ENCODE measurements around the gene RIT1.

Gene RIT1

GRCh38 chr1:155860970-155861510 is 50.1 kb downstream of the RIT1 start:
- Histone ChIP-seq H3K36me3 (ENCODE audit: insufficient read depth, insufficient read length, low read length) (no peaks in the 10 kb centered on the region), H3K27me3 (ENCODE audit: insufficient read depth, insufficient read length) (peaks cover 6% of the 10 kb centered on the region), H3K4me3 (ENCODE audit: insufficient read length, low read depth) (peak overlapping the region; percentile 52), H3K9ac (ENCODE audit: insufficient read length, low read depth) (peak overlapping the region; percentile 79), H3K4me1 (ENCODE audit: insufficient read depth, insufficient read length) (peaks cover 8% of the 10 kb centered on the region), H3K9me3 (ENCODE audit: insufficient read depth, low read length) (no peaks in the 10 kb centered on the region)
- TF ChIP-seq SUZ12 (IDR thresholded peaks at IDR 0.05; ENCODE audit: extremely low read depth, insufficient read depth, insufficient read length) (no peak), ZNF274 (IDR thresholded peaks at IDR 0.05; ENCODE audit: low read depth, low read length) (no peak), YY1 (IDR thresholded peaks at IDR 0.05; ENCODE audit: insufficient read depth, insufficient read length) (no peak)
- no peak for DNase-seq (ENCODE audit: low read depth, low spot score)

DNA sequence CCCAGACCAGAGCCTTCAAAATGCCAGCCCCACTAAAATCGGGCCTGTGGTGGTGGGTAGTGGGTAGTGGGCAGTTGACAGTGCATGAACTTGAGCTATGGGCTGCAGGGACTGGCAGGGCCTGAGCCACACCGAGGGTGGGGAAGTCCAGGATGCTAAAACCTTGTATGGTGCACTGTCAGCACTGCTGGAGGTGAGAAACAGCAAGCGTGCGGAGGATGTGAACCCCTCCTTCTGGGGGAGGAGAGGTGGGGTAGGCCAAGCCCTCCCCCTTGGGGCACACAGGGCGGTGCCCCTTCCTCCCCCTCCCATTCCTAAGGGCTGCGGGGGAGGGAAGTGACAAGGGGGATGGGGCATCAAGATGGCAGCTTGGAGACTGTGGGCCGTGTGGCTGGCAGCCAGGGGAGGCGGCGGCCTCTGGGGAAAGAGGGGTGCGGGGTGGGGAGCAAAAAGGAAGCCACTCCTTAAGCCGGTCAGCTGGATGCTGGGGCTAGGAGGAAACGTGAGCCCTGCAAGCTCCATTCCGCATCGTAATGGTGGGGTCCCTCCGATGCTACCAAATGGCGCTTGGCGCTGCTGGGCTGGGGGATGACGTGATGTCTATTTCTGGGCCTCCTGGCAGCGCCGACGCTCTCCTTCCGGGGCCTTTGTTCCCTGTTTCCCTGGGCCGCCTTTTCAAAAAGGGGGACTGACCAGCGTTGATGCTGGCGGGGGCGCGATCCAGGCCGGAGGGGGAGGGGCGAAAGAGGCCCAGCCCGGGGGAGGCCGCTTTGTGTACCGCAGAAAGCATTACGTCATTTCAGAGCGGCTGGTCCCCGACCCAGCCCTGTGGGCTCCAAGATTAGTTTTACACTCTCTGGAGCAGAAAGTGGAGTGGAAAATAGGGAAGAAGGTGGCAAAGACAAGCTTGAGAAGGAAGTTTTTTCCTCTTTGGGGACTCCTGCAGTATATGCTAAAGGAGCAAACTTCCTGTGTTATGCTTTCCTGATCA is 51.0 kb downstream of the RIT1 start:
- Histone ChIP-seq H3K9ac (ENCODE audit: insufficient read length, low read depth) (peak overlapping the region; percentile 79), H3K4me1 (ENCODE audit: insufficient read depth, insufficient read length) (peaks cover 8% of the 10 kb centered on the region), H3K27me3 (ENCODE audit: insufficient read depth, insufficient read length) (peaks cover 6% of the 10 kb centered on the region), H3K36me3 (ENCODE audit: insufficient read depth, insufficient read length, low read length) (peaks cover 5% of the 10 kb centered on the region), H3K9me3 (ENCODE audit: insufficient read depth, low read length) (no peaks in the 10 kb centered on the region), H3K4me3 (ENCODE audit: insufficient read length, low read depth) (peak overlapping the region; percentile 52)
- TF ChIP-seq YY1 (IDR thresholded peaks at IDR 0.05; ENCODE audit: insufficient read depth, insufficient read length), result no peak
- TF ChIP-seq ZNF274 (IDR thresholded peaks at IDR 0.05; ENCODE audit: low read depth, low read length), result no peak
- no peak for TF ChIP-seq SUZ12 (IDR thresholded peaks at IDR 0.05; ENCODE audit: extremely low read depth, insufficient read depth, insufficient read length)
- DNase-seq (ENCODE audit: low read depth, low spot score), result peak; percentile 71

DNA sequence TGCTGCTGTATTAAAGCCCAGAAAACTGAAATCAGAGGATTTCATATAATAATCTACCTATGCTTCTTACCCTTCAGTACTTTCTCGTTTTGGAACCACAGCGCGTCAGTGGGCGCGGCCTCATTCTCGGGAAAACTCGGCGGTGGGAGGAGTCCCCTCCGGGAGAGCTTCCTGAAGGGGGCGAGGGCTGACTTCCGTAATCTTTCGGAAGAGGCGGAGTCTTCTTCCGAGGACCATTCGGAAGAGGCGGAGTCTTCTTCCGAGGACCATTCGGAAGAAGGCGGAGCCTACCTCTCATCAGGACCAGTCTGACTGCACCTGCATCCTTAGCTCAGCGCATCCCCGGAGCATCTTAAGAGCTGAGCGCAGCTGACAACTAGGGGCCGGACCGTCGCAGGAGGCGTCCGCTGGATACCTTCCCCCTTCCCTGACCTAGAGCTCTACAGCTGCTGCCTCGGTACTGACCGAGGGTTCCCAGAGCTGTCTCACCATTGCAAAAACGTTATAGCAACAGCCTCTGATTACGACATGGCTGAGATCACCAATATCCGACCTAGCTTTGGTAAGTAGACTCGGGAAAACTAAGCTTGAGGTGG is 51.8 kb downstream of the RIT1 start, which contains the start of gene SYT11:
Gene SYT11 (plus strand): TSS at position 334 of the 596 bp plus-strand sequence. CDS start 195 bp downstream, at position 529.
- Histone ChIP-seq H3K9ac (ENCODE audit: insufficient read length, low read depth) (peak within 1 kb of the TSS; percentile 79), H3K36me3 (ENCODE audit: insufficient read depth, insufficient read length, low read length) (peaks cover 12% of the 10 kb centered on the region), H3K9me3 (ENCODE audit: insufficient read depth, low read length) (no peaks in the 10 kb centered on the region), H3K4me1 (ENCODE audit: insufficient read depth, insufficient read length) (peaks cover 8% of the 10 kb centered on the region), H3K4me3 (ENCODE audit: insufficient read length, low read depth) (peak within 1 kb of the TSS; percentile 52), H3K27me3 (ENCODE audit: insufficient read depth, insufficient read length) (peaks cover 6% of the 10 kb centered on the region)
- DNase-seq (ENCODE audit: low read depth, low spot score), result peak; percentile 98
- no peak for TF ChIP-seq SUZ12 (IDR thresholded peaks at IDR 0.05; ENCODE audit: extremely low read depth, insufficient read depth, insufficient read length)
- no peak for TF ChIP-seq YY1 (IDR thresholded peaks at IDR 0.05; ENCODE audit: insufficient read depth, insufficient read length)
- no peak for TF ChIP-seq ZNF274 (IDR thresholded peaks at IDR 0.05; ENCODE audit: low read depth, low read length)

DNA sequence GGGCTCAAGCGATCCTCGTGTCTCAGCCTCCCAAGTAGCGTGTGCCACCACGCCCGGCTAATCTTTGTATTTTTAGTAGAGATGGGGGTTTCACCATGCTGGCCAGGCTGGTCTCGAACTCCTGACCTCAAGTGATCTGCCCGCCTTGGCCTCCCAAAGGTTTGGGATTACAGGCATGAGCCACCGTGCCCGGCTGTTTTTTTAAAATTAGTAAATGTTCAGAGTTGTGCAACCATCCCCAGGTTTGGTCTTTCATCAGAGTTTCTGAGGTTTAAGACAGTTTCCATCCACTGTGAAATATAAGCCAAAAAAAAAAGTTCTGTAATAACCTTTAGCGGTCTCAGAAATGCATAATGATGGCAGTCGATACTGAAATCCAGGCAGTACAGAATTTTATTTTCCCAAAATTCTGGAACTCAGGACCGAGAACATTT is 52.3 kb downstream of the RIT1 start:
- H3K4me3 ChIP-seq (ENCODE audit: insufficient read length, low read depth), result peak overlapping the region; percentile 38
- no peak for TF ChIP-seq ZNF274 (IDR thresholded peaks at IDR 0.05; ENCODE audit: low read depth, low read length)
- TF ChIP-seq SUZ12 (IDR thresholded peaks at IDR 0.05; ENCODE audit: extremely low read depth, insufficient read depth, insufficient read length), result no peak
- no peak for TF ChIP-seq YY1 (IDR thresholded peaks at IDR 0.05; ENCODE audit: insufficient read depth, insufficient read length)
- H3K9me3 ChIP-seq (ENCODE audit: insufficient read depth, low read length), result no peaks in the 10 kb centered on the region
- H3K36me3 ChIP-seq (ENCODE audit: insufficient read depth, insufficient read length, low read length), result peaks cover 17% of the 10 kb centered on the region
- H3K9ac ChIP-seq (ENCODE audit: insufficient read length, low read depth), result peak overlapping the region; percentile 73
- no peak for DNase-seq (ENCODE audit: low read depth, low spot score)
- H3K27me3 ChIP-seq (ENCODE audit: insufficient read depth, insufficient read length), result peaks cover 6% of the 10 kb centered on the region
- peaks cover 8% of the 10 kb centered on the region for H3K4me1 ChIP-seq (ENCODE audit: insufficient read depth, insufficient read length)

- Histone ChIP-seq H3K27me3 (ENCODE audit: insufficient read depth, insufficient read length) (peaks cover 6% of the 10 kb centered on the region), H3K9ac (ENCODE audit: insufficient read length, low read depth) (peak within 1 kb of the TSS; percentile 99), H3K4me3 (ENCODE audit: insufficient read length, low read depth) (peak within 1 kb of the TSS; percentile 93), H3K4me1 (ENCODE audit: insufficient read depth, insufficient read length) (peaks cover 8% of the 10 kb centered on the region), H3K36me3 (ENCODE audit: insufficient read depth, insufficient read length, low read length) (peaks cover 32% of the 10 kb centered on the region), H3K9me3 (ENCODE audit: insufficient read depth, low read length) (no peaks in the 10 kb centered on the region)
- TF ChIP-seq ZNF274 (IDR thresholded peaks at IDR 0.05; ENCODE audit: low read depth, low read length), result no peak
- peak; percentile 95 for TF ChIP-seq YY1 (IDR thresholded peaks at IDR 0.05; ENCODE audit: insufficient read depth, insufficient read length)
- DNase-seq (ENCODE audit: low read depth, low spot score), result peak; percentile 93
Observed at GRCh38 chr1:155856975-155857930, 53.9 kb downstream of the RIT1 start, which contains the start of gene GON4L. TSS of gene GON4L (minus strand) at chr1:155857214. CDS start at chr1:155853780, 3,434 bp downstream.

GRCh38 chr1:155856257-155856974 is 54.7 kb downstream of the RIT1 start:
- Histone ChIP-seq H3K4me1 (ENCODE audit: insufficient read depth, insufficient read length) (peaks cover 8% of the 10 kb centered on the region), H3K4me3 (ENCODE audit: insufficient read length, low read depth) (peak overlapping the region; percentile 93), H3K9me3 (ENCODE audit: insufficient read depth, low read length) (no peaks in the 10 kb centered on the region), H3K27me3 (ENCODE audit: insufficient read depth, insufficient read length) (peaks cover 6% of the 10 kb centered on the region), H3K36me3 (ENCODE audit: insufficient read depth, insufficient read length, low read length) (peaks cover 39% of the 10 kb centered on the region), H3K9ac (ENCODE audit: insufficient read length, low read depth) (peak overlapping the region; percentile 99)
- TF ChIP-seq ZNF274 (IDR thresholded peaks at IDR 0.05; ENCODE audit: low read depth, low read length) (no peak), SUZ12 (IDR thresholded peaks at IDR 0.05; ENCODE audit: extremely low read depth, insufficient read depth, insufficient read length) (no peak), YY1 (IDR thresholded peaks at IDR 0.05; ENCODE audit: insufficient read depth, insufficient read length) (no peak)
- no peak for DNase-seq (ENCODE audit: low read depth, low spot score)

Data from NT2/D1 (cell line).